Heart left ventricle (tissue), 13 donors: Measurements from ENCODE around the gene OSGIN1.

Source experiments
- CTCF ChIP-seq, 12 donors: fragments of 200-600 bp; sonication (generic) in 4 of 12; IDR thresholded peaks; one replicate each; pipeline versions ENCODE4 v1.5.0 to v1.8.0; 2018 to 2022; ENCODE audit warnings: antibody characterized with exemption in 12 of 12, mild to moderate bottlenecking in 5 of 12
- POLR2A ChIP-seq, 2 donors: fragments of 450-650 bp; IDR thresholded peaks; one replicate each; pipeline ENCODE4 v1.6.1; 2017; ENCODE audit warnings: antibody characterized with exemption in 2 of 2, mild to moderate bottlenecking in 2 of 2, moderate library complexity in 2 of 2
- donor health status: ischemic (EF 13 %, LVEDD 7.1; RV severe dilation, severe dysfunction).
- donor health status: DM: no; HTN: yes; CAD: no.
- donor health status: DM: no; HTN: no; CAD: no.
- donor health status: ischemic (EF 25% LVEDD 6.9; RV normal size, moderate dysfunction).
- donor health status: ischemic (EF 25% LVEDD 5.7; RV mildly dilated, moderate dysfunction).
- donor health status: ischemic (EF 35%, LVEDD 5.7; RV mildly dilated, moderate dysfunction).
- donor health status: nonischemic (EF 11% LVEDD 7.7; RV severe dilation, severe dysfunction).
- donor health status: DM: yes; HTN: yes; CAD: no.
- donor health status: PGD.
- donor health status: ischemic (EF 29% LVEDD 5.4; RV normal size, mild dysfunction).
- donor health status: nonischemic (EF 23%, LVEDD 6.1; RV moderate dilation, normal function).

GRCh38 chr16:83946154-83946780 is 6.8 kb upstream of the OSGIN1 start:
- TF ChIP-seq CTCF (IDR thresholded peaks at IDR 0.05) = no peak
- no peak for TF ChIP-seq POLR2A (IDR thresholded peaks at IDR 0.05)
